HEK293 (cell line): ENCODE results near the gene DPP6.

Experiments used
- CTCF ChIA-PET: fragments of 350-600 bp; formaldehyde crosslinking; extraction: SDS; loops from one replicate; lab custom pipeline; 2021; ENCODE audit warnings: antibody characterized with exemption; lab: Yijun Ruan, JAX
- POLR2A ChIA-PET: fragments of 300-600 bp; formaldehyde crosslinking; extraction: SDS; loops from one replicate; lab custom pipeline; 2020; ENCODE audit warnings: antibody characterized with exemption, inconsistent platforms; lab: Yijun Ruan, JAX
- H3K27ac ChIP-seq: fragments of 200-500 bp; sonication (Bioruptor generic); 2 replicates; pipeline ENCODE4 v1.5.1; 2014; ENCODE audit warnings: low read depth, low read length, control low read depth, inconsistent platforms; ENCODE audit errors: extremely low read depth
- H3K36me3 ChIP-seq, 2 experiments: fragments of 200-500 bp in 1 of 2; sonication (Bioruptor generic) in 1 of 2; 1 replicate in 1 of 2; 2 replicates in 1 of 2; pipeline ENCODE4 v1.5.1; 2014 to 2017; ENCODE audit warnings: inconsistent platforms in 2 of 2, low read length in 2 of 2; ENCODE audit not compliant: control insufficient read depth in 2 of 2, insufficient read depth in 1 of 2
- H3K4me1 ChIP-seq: fragments of 200-500 bp; sonication (Bioruptor generic); 2 replicates; pipeline ENCODE4 v1.5.1; 2014; ENCODE audit warnings: mild to moderate bottlenecking, low read length, inconsistent platforms; ENCODE audit not compliant: control insufficient read depth, insufficient read depth
- H3K4me3 ChIP-seq: 2 replicates; pipeline ENCODE4 v1.5.1; 2011; ENCODE audit warnings: low read depth, mild to moderate bottlenecking, control low read depth, low read length, moderate library complexity
- H3K9me3 ChIP-seq: fragments of 200-500 bp; sonication (Bioruptor generic); 2 replicates; pipeline ENCODE4 v1.5.1; 2014; ENCODE audit warnings: low read depth, low read length, inconsistent platforms; ENCODE audit not compliant: control insufficient read depth, insufficient read depth
- MZF1 ChIP-seq: fragments of 450-650 bp; formaldehyde crosslinking; IDR thresholded peaks from 2 replicates; pipeline ENCODE4 v1.5.1; 2017; ENCODE audit warnings: missing biosample characterization, missing genetic modification characterization, borderline replicate concordance
- PBX3 ChIP-seq: sonication (generic); formaldehyde crosslinking; IDR thresholded peaks from 2 replicates; pipeline ENCODE4 v1.8.1; 2022; ENCODE audit warnings: mild to moderate bottlenecking, moderate library complexity, missing genetic modification reagents
- SP2 ChIP-seq: fragments of 450-650 bp; formaldehyde crosslinking; IDR thresholded peaks from 2 replicates; pipeline ENCODE4 v1.5.1; 2016; ENCODE audit warnings: missing biosample characterization, missing genetic modification characterization
- ZBTB11 ChIP-seq: fragments of 450-650 bp; formaldehyde crosslinking; conservative IDR thresholded peaks from 2 replicates; pipeline ENCODE4 v1.5.1; 2016; ENCODE audit warnings: low read depth, missing biosample characterization, missing genetic modification characterization
- ZEB2 ChIP-seq: fragments of 450-650 bp; formaldehyde crosslinking; IDR thresholded peaks from 2 replicates; pipeline ENCODE4 v1.5.1; 2016; ENCODE audit warnings: missing biosample characterization, missing genetic modification characterization
- ZFP41 ChIP-seq: fragments of 450-650 bp; formaldehyde crosslinking; IDR thresholded peaks from 2 replicates; pipeline ENCODE4 v1.5.1; 2016; ENCODE audit warnings: missing biosample characterization, missing genetic modification characterization, borderline replicate concordance
- ZNF280D ChIP-seq: fragments of 450-650 bp; formaldehyde crosslinking; IDR thresholded peaks from 2 replicates; pipeline ENCODE4 v1.5.1; 2016; ENCODE audit warnings: missing biosample characterization, missing genetic modification characterization
- ZNF518A ChIP-seq: fragments of 450-650 bp; formaldehyde crosslinking; conservative IDR thresholded peaks from 2 replicates; pipeline ENCODE4 v1.5.1; 2016; ENCODE audit warnings: low read depth, missing biosample characterization, missing genetic modification characterization
- ZNF548 ChIP-seq: fragments of 450-650 bp; formaldehyde crosslinking; IDR thresholded peaks from 2 replicates; pipeline ENCODE4 v1.5.1; 2016; ENCODE audit warnings: missing biosample characterization, missing genetic modification characterization
- ZNF558 ChIP-seq: fragments of 450-650 bp; formaldehyde crosslinking; IDR thresholded peaks from 2 replicates; pipeline ENCODE4 v1.5.1; 2016; ENCODE audit warnings: missing biosample characterization, missing genetic modification characterization
- ZNF692 ChIP-seq: fragments of 450-650 bp; formaldehyde crosslinking; IDR thresholded peaks from 2 replicates; pipeline ENCODE4 v1.5.1; 2016; ENCODE audit warnings: missing biosample characterization, missing genetic modification characterization
- ZNF701 ChIP-seq: fragments of 450-650 bp; formaldehyde crosslinking; IDR thresholded peaks from 2 replicates; pipeline ENCODE4 v1.5.1; 2016; ENCODE audit warnings: missing biosample characterization, missing genetic modification characterization
- ZNF768 ChIP-seq: fragments of 450-650 bp; formaldehyde crosslinking; IDR thresholded peaks from 2 replicates; pipeline ENCODE4 v1.5.1; 2018; ENCODE audit warnings: missing biosample characterization, mild to moderate bottlenecking, missing genetic modification characterization
- ZNF777 ChIP-seq: fragments of 450-650 bp; formaldehyde crosslinking; IDR thresholded peaks from 2 replicates; pipeline ENCODE4 v1.5.1; 2017; ENCODE audit warnings: missing biosample characterization, missing genetic modification characterization, borderline replicate concordance
- ZSCAN4 ChIP-seq: fragments of 450-650 bp; formaldehyde crosslinking; IDR thresholded peaks from 2 replicates; pipeline ENCODE4 v1.5.1; 2017; ENCODE audit warnings: missing biosample characterization, missing genetic modification characterization

DPP6 gene

GRCh38 chr7:154336295-154336694 is 284.1 kb downstream of the DPP6 start (continued):
- TF ChIP-seq ZNF558 (tag by site-specific recombination) (no peak), ZNF701 (no peak), ZSCAN4 (tag by site-specific recombination) (no peak), ZEB2 (tag by site-specific recombination) (no peak)

GRCh38 chr7:154338701-154339506 is 286.7 kb downstream of the DPP6 start:
- TF ChIP-seq ZBTB11 (no peak), SP2 (no peak), ZNF692 (tag by site-specific recombination) (no peak), ZNF777 (tag by site-specific recombination) (no peak), ZFP41 (tag by site-specific recombination) (no peak)
- POLR2A ChIA-PET: no interaction called here
- Histone ChIP-seq H3K4me1 (no peaks in the 10 kb centered on the region), H3K4me3 (no peak overlapping the region), H3K9me3 (no peaks in the 10 kb centered on the region), H3K36me3 (no peaks in the 10 kb centered on the region), H3K27ac (no peak overlapping the region)
- CTCF ChIA-PET: no interaction called here

GRCh38 chr7:154342971-154343633 is 290.9 kb downstream of the DPP6 start:
- no peak overlapping the region for H3K27ac ChIP-seq
- POLR2A ChIA-PET: no interaction called here
- no peaks in the 10 kb centered on the region for H3K9me3 ChIP-seq
- no peaks in the 10 kb centered on the region for H3K4me1 ChIP-seq
- H3K4me3 ChIP-seq: no peak overlapping the region
- CTCF ChIA-PET: no interaction called here
- no peaks in the 10 kb centered on the region for H3K36me3 ChIP-seq
- TF ChIP-seq ZNF280D (tag by site-specific recombination): no peak
- no peak for TF ChIP-seq ZNF548 (tag by site-specific recombination)
- no peak for TF ChIP-seq ZNF777 (tag by site-specific recombination)
- no peak for TF ChIP-seq PBX3
- no peak for TF ChIP-seq MZF1 (tag by site-specific recombination)
- TF ChIP-seq ZNF518A (tag by site-specific recombination): no peak
- TF ChIP-seq ZNF768 (tag by site-specific recombination): no peak
